COLO829 (cell line): ENCODE measurements around the gene SGMS1.
"Not testable (repeated sequence)": the region's sequence is repeated elsewhere in the genome, so short reads cannot be mapped to it uniquely, and the experiment has no call there.

Experiments used
- DNase-seq: peaks from one replicate; pipeline ENCODE4 v3.0.0; 2012; ENCODE audit warnings: low spot score

Gene SGMS1

GRCh38 chr10:50580262-50580891 is 43.4 kb downstream of the SGMS1 start:
- DNase-seq: no peak

- no peak for DNase-seq
These were observed 44.1 kb downstream of the SGMS1 start for GRCh38 chr10:50579491-50580261.

GRCh38 chr10:50578949-50579348 is 44.8 kb downstream of the SGMS1 start:
- DNase-seq: no peak

- DNase-seq: peak; percentile 29
These were observed 45.9 kb downstream of the SGMS1 start for GRCh38 chr10:50577681-50578350.

- no peak for DNase-seq
These were observed 46.7 kb downstream of the SGMS1 start for GRCh38 chr10:50577010-50577409.

GRCh38 chr10:50576245-50576815 is 47.4 kb downstream of the SGMS1 start:
- peak; percentile 44 for DNase-seq

GRCh38 chr10:50575477-50576244 is 48.1 kb downstream of the SGMS1 start:
- DNase-seq: no peak

- no peak for DNase-seq
These were observed 48.8 kb downstream of the SGMS1 start for GRCh38 chr10:50574931-50575330.

- no peak for DNase-seq
These were observed 49.5 kb downstream of the SGMS1 start for GRCh38 chr10:50574305-50574704.

- no peak for DNase-seq
These were observed 51.7 kb downstream of the SGMS1 start for GRCh38 chr10:50572017-50572491.

GRCh38 chr10:50568750-50569149 is 55.0 kb downstream of the SGMS1 start:
- DNase-seq: not testable (repeated sequence)

GRCh38 chr10:50567384-50567783 is 56.4 kb downstream of the SGMS1 start:
- no peak for DNase-seq

- DNase-seq: no peak
These were observed 57.6 kb downstream of the SGMS1 start for GRCh38 chr10:50566150-50566549.

- no peak for DNase-seq
These were observed 58.3 kb downstream of the SGMS1 start for GRCh38 chr10:50565301-50566083.

- DNase-seq: no peak
These were observed 59.9 kb downstream of the SGMS1 start for GRCh38 chr10:50563906-50564305.

GRCh38 chr10:50561816-50562215 is 61.9 kb downstream of the SGMS1 start:
- no peak for DNase-seq

- no peak for DNase-seq
These were observed 62.5 kb downstream of the SGMS1 start for GRCh38 chr10:50561266-50561665.

- DNase-seq: no peak
These were observed 63.4 kb downstream of the SGMS1 start for GRCh38 chr10:50560370-50560769.

- DNase-seq: no peak
These were observed 65.4 kb downstream of the SGMS1 start for GRCh38 chr10:50558371-50558770.

GRCh38 chr10:50557130-50557682 is 66.5 kb downstream of the SGMS1 start:
- no peak for DNase-seq
